DND-41 (cell line): ENCODE measurements around the gene RAB9A.
"Not testable (repeated sequence)": the region's sequence is repeated elsewhere in the genome, so short reads cannot be mapped to it uniquely, and the experiment has no call there.

Experiments
- CTCF ChIP-seq: IDR thresholded peaks from 2 replicates; pipeline ENCODE4 v1.5.1; 2012; ENCODE audit warnings: borderline replicate concordance, low read length, moderate library complexity, mild to moderate bottlenecking; ENCODE audit not compliant: poor library complexity, severe bottlenecking; ENCODE audit errors: extremely low read depth
- EZH2 ChIP-seq: IDR thresholded peaks from 3 replicates; pipeline ENCODE4 v1.6.1; 2012; ENCODE audit warnings: borderline replicate concordance, low read depth, mild to moderate bottlenecking, moderate library complexity, low read length, inconsistent platforms; ENCODE audit not compliant: severe bottlenecking

GRCh38 chrX:13679700-13680099, 9.2 kb upstream of the RAB9A start:
- TF ChIP-seq CTCF, EZH2: not testable (repeated sequence)
